GM12878 (cell line): Measurements from ENCODE around the gene EIF5A.

Source experiments
- CTCF ChIP-seq, 3 experiments: IDR thresholded peaks in 2 of 3; conservative IDR thresholded peaks in 1 of 3; 2 replicates each; pipeline ENCODE4 v1.5.1; 2011; ENCODE audit warnings: low read depth in 3 of 3, low read length in 3 of 3, mild to moderate bottlenecking in 3 of 3, control low read depth in 2 of 3, moderate library complexity in 2 of 3, inconsistent platforms in 1 of 3, mixed read lengths in 1 of 3; ENCODE audit not compliant: control insufficient read depth in 2 of 3, insufficient read depth in 1 of 3; ENCODE audit errors: extremely low read depth in 1 of 3
- DPF2 ChIP-seq: fragments of 450-650 bp; IDR thresholded peaks from 2 replicates; pipeline ENCODE4 v1.6.1; 2017; ENCODE audit warnings: mild to moderate bottlenecking
- E2F4 ChIP-seq: IDR thresholded peaks from 2 replicates; pipeline ENCODE4 v1.6.1; 2012; ENCODE audit warnings: low read depth, low read length, improper control_type of control experiment
- REST ChIP-seq: IDR thresholded peaks from 2 replicates; pipeline ENCODE4 v1.6.1; 2012; ENCODE audit warnings: mild to moderate bottlenecking, low read depth, low read length

GRCh38 chr17:7325031-7325528, 17.7 kb downstream of the EIF5A start:
- no peak for TF ChIP-seq CTCF (IDR thresholded peaks at IDR 0.05 in 2 of 3, conservative IDR thresholded peaks at IDR 0.05 in 1 of 3; ENCODE audit: control insufficient read depth in 2 of 3, extremely low read depth in 1 of 3, insufficient read depth in 1 of 3, low read depth in 3 of 3, low read length in 3 of 3)
- no peak for TF ChIP-seq REST
- no peak for TF ChIP-seq DPF2
- no peak for TF ChIP-seq E2F4
